HepG2 (cell line): Measurements from ENCODE around the gene KCNJ14. TPM values are rescaled to one million over a fixed set of nuclear protein-coding genes. Genes with fewer than 3 reads are reported as not detected.

Source experiments
- BRD4 ChIP-seq: sonication (generic); formaldehyde crosslinking; IDR thresholded peaks from 2 replicates; pipeline ENCODE4 v1.4.0; 2020; ENCODE audit warnings: missing genetic modification reagents
- CBX5 ChIP-seq: sonication (generic); formaldehyde crosslinking; IDR thresholded peaks from 2 replicates; pipeline ENCODE4 v1.4.0; 2020; ENCODE audit warnings: missing genetic modification reagents, borderline replicate concordance
- ESRRA ChIP-seq: sonication (generic); formaldehyde crosslinking; IDR thresholded peaks from 2 replicates; pipeline ENCODE4 v1.5.1; 2020; ENCODE audit warnings: mild to moderate bottlenecking, low read depth, missing genetic modification reagents
- HMG20B ChIP-seq: conservative IDR thresholded peaks from 2 replicates; pipeline ENCODE4 v1.6.1; 2016; ENCODE audit warnings: missing genetic modification reagents, missing compliant biosample characterization
- HNF4A ChIP-seq: sonication (generic); formaldehyde crosslinking; IDR thresholded peaks from 2 replicates; pipeline ENCODE4 v1.4.0; 2020; ENCODE audit warnings: missing genetic modification reagents
- IRF2 ChIP-seq: IDR thresholded peaks from 2 replicates; pipeline ENCODE4 v1.6.1; 2018; ENCODE audit warnings: missing genetic modification reagents, missing compliant biosample characterization
- SOX13 ChIP-seq, 3 experiments: fragments of 450-650 bp in 1 of 3; sonication (generic) in 1 of 3; formaldehyde crosslinking in 1 of 3; IDR thresholded peaks in 2 of 3; conservative IDR thresholded peaks in 1 of 3; 2 replicates each; pipeline versions ENCODE4 v1.5.0 to v1.6.1; 2016 to 2020; ENCODE audit warnings: antibody characterized with exemption in 1 of 3, mild to moderate bottlenecking in 1 of 3, missing compliant biosample characterization in 1 of 3, missing genetic modification reagents in 1 of 3, moderate library complexity in 1 of 3
- TGIF2 ChIP-seq: IDR thresholded peaks from 2 replicates; pipeline ENCODE4 v1.6.1; 2016; ENCODE audit warnings: control low read depth, missing compliant biosample characterization
- THYN1 ChIP-seq: sonication (generic); formaldehyde crosslinking; IDR thresholded peaks from 2 replicates; pipeline ENCODE4 v1.8.1; 2023; ENCODE audit warnings: low read depth, mild to moderate bottlenecking, moderate library complexity, missing genetic modification reagents, borderline replicate concordance
- YY1 ChIP-seq: IDR thresholded peaks from 2 replicates; pipeline ENCODE4 v1.6.1; 2011; ENCODE audit warnings: low read length, low read depth, moderate library complexity, mild to moderate bottlenecking; ENCODE audit not compliant: insufficient read depth, insufficient replicate concordance
- ZBTB8A ChIP-seq: sonication (generic); formaldehyde crosslinking; IDR thresholded peaks from 2 replicates; pipeline ENCODE4 v1.4.0; 2020; ENCODE audit warnings: mild to moderate bottlenecking, low read depth, missing genetic modification reagents, borderline replicate concordance
- ZNF138 ChIP-seq: sonication (generic); formaldehyde crosslinking; IDR thresholded peaks from 2 replicates; pipeline ENCODE4 v1.5.0; 2020; ENCODE audit warnings: mild to moderate bottlenecking, low read depth, missing genetic modification reagents
- ZNF205 ChIP-seq: IDR thresholded peaks from 2 replicates; pipeline ENCODE4 v1.6.1; 2018; ENCODE audit warnings: missing biosample characterization, missing genetic modification reagents
- polyA plus RNA-seq, 8 experiments: library from polyadenylated mRNA; depleted of rRNA in 3 of 8; stranded (reverse) in 7 of 8; unstranded in 1 of 8; fragments of >200 nt; fragmentation: Illumina TruSeq in 4 of 8; extraction: Trizol in 4 of 8; gene quantifications; 2 replicates each; pipeline versions ENCODE4 v1.2.1 to v1.2.3, GENCODE V29; 2011 to 2016; ENCODE audit warnings: low read depth in 4 of 8, missing spikeins in 1 of 8, mixed read lengths in 1 of 8; ENCODE audit not compliant: insufficient read depth in 1 of 8
- total RNA-seq, 5 experiments: library from RNA; depleted of rRNA; stranded (reverse); fragments of >200 nt; fragmentation: Illumina TruSeq; extraction: Trizol; gene quantifications; 2 replicates each; pipeline ENCODE4 v1.2.3, GENCODE V29; 2016; ENCODE audit warnings: low read depth in 1 of 5
- TF ChIP-seq, protein P1 (sequence below): sonication (generic); formaldehyde crosslinking; IDR thresholded peaks from 2 replicates; pipeline ENCODE4 v1.5.0; 2020; ENCODE audit warnings: missing genetic modification reagents
- TF ChIP-seq, protein P2 (sequence below): sonication (generic); formaldehyde crosslinking; IDR thresholded peaks from 2 replicates; pipeline ENCODE4 v1.5.1; 2020; ENCODE audit warnings: mild to moderate bottlenecking, missing genetic modification reagents, moderate library complexity
- TF ChIP-seq, protein P3 (sequence below): sonication (generic); formaldehyde crosslinking; conservative IDR thresholded peaks from 2 replicates; pipeline ENCODE4 v1.5.0; 2020; ENCODE audit warnings: missing genetic modification reagents
- TF ChIP-seq, protein P4 (sequence below): sonication (generic); formaldehyde crosslinking; IDR thresholded peaks from 2 replicates; pipeline ENCODE4 v1.5.0; 2020; ENCODE audit warnings: missing genetic modification reagents

KCNJ14 gene
- total and polyA plus RNA-seq, 2 of the 13 experiments (the other 11 are each of a cell fraction or from before 2014, with no cell fraction given) = 0.20 to 0.51 TPM

DNA sequence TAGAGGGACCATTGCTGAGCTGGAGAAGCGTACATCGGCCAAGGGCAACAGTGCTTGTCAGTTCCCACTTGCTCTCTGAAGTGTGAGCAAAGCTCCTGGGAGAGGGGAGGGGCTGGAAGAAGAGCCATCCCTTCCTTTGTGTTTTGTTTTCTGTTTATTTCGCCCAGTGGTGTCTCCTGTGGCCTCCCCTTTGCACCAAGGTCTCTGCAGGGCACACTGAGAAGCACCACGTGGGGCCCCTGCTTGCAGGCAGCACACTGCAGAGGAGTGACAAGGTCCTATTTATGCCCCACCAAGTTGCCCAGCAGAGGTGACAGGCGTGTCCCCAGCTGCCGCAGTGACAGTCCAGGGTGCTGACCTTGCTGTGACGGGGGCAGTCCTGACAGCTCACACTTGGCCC is 38.0 kb upstream of the KCNJ14 start (continued):
- TF ChIP-seq, protein P1, sequence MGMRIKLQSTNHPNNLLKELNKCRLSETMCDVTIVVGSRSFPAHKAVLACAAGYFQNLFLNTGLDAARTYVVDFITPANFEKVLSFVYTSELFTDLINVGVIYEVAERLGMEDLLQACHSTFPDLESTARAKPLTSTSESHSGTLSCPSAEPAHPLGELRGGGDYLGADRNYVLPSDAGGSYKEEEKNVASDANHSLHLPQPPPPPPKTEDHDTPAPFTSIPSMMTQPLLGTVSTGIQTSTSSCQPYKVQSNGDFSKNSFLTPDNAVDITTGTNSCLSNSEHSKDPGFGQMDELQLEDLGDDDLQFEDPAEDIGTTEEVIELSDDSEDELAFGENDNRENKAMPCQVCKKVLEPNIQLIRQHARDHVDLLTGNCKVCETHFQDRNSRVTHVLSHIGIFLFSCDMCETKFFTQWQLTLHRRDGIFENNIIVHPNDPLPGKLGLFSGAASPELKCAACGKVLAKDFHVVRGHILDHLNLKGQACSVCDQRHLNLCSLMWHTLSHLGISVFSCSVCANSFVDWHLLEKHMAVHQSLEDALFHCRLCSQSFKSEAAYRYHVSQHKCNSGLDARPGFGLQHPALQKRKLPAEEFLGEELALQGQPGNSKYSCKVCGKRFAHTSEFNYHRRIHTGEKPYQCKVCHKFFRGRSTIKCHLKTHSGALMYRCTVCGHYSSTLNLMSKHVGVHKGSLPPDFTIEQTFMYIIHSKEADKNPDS = no peak
- no peak for TF ChIP-seq ZNF205 (CRISPR knock-in tag)
- TF ChIP-seq SOX13 (IDR thresholded peaks at IDR 0.05) = no peak
- no peak for TF ChIP-seq SOX13 (CRISPR knock-in tag; conservative IDR thresholded peaks at IDR 0.05 in 1 of 2, IDR thresholded peaks at IDR 0.05 in 1 of 2)
- TF ChIP-seq, protein P2, sequence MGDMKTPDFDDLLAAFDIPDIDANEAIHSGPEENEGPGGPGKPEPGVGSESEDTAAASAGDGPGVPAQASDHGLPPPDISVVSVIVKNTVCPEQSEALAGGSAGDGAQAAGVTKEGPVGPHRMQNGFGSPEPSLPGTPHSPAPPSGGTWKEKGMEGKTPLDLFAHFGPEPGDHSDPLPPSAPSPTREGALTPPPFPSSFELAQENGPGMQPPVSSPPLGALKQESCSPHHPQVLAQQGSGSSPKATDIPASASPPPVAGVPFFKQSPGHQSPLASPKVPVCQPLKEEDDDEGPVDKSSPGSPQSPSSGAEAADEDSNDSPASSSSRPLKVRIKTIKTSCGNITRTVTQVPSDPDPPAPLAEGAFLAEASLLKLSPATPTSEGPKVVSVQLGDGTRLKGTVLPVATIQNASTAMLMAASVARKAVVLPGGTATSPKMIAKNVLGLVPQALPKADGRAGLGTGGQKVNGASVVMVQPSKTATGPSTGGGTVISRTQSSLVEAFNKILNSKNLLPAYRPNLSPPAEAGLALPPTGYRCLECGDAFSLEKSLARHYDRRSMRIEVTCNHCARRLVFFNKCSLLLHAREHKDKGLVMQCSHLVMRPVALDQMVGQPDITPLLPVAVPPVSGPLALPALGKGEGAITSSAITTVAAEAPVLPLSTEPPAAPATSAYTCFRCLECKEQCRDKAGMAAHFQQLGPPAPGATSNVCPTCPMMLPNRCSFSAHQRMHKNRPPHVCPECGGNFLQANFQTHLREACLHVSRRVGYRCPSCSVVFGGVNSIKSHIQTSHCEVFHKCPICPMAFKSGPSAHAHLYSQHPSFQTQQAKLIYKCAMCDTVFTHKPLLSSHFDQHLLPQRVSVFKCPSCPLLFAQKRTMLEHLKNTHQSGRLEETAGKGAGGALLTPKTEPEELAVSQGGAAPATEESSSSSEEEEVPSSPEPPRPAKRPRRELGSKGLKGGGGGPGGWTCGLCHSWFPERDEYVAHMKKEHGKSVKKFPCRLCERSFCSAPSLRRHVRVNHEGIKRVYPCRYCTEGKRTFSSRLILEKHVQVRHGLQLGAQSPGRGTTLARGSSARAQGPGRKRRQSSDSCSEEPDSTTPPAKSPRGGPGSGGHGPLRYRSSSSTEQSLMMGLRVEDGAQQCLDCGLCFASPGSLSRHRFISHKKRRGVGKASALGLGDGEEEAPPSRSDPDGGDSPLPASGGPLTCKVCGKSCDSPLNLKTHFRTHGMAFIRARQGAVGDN (CRISPR knock-in tag) = peak; percentile 55
- TF ChIP-seq TGIF2 = peak; percentile 80; the same call in 1 of the 2 replicates
- TF ChIP-seq, protein P3, sequence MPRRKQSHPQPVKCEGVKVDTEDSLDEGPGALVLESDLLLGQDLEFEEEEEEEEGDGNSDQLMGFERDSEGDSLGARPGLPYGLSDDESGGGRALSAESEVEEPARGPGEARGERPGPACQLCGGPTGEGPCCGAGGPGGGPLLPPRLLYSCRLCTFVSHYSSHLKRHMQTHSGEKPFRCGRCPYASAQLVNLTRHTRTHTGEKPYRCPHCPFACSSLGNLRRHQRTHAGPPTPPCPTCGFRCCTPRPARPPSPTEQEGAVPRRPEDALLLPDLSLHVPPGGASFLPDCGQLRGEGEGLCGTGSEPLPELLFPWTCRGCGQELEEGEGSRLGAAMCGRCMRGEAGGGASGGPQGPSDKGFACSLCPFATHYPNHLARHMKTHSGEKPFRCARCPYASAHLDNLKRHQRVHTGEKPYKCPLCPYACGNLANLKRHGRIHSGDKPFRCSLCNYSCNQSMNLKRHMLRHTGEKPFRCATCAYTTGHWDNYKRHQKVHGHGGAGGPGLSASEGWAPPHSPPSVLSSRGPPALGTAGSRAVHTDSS (CRISPR knock-in tag) = no peak
- TF ChIP-seq THYN1 = no peak
- TF ChIP-seq HNF4A (CRISPR knock-in tag) = 0 out of 2 replicates have a peak, but pooled peaks have one; percentile 22
- TF ChIP-seq BRD4 (CRISPR knock-in tag) = no peak
- no peak for TF ChIP-seq YY1
- no peak for TF ChIP-seq ESRRA (CRISPR knock-in tag)
- TF ChIP-seq IRF2 (CRISPR knock-in tag) = no peak
- no peak for TF ChIP-seq CBX5 (CRISPR knock-in tag)
- TF ChIP-seq ZNF138 = no peak
- TF ChIP-seq, protein P4, sequence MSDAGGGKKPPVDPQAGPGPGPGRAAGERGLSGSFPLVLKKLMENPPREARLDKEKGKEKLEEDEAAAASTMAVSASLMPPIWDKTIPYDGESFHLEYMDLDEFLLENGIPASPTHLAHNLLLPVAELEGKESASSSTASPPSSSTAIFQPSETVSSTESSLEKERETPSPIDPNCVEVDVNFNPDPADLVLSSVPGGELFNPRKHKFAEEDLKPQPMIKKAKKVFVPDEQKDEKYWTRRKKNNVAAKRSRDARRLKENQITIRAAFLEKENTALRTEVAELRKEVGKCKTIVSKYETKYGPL (CRISPR knock-in tag) = no peak
- no peak for TF ChIP-seq ZBTB8A (CRISPR knock-in tag)
- no peak for TF ChIP-seq HMG20B (CRISPR knock-in tag)
